Measurements from ENCODE around the gene LMF1. TPM values are rescaled to one million over a fixed set of nuclear protein-coding genes. Genes with fewer than 3 reads are reported as not detected.

Gene LMF1
- total and polyA plus RNA-seq, 2 of the 4 experiments (the other 2 are of a cell fraction): 7.7 to 13.1 TPM

DNA sequence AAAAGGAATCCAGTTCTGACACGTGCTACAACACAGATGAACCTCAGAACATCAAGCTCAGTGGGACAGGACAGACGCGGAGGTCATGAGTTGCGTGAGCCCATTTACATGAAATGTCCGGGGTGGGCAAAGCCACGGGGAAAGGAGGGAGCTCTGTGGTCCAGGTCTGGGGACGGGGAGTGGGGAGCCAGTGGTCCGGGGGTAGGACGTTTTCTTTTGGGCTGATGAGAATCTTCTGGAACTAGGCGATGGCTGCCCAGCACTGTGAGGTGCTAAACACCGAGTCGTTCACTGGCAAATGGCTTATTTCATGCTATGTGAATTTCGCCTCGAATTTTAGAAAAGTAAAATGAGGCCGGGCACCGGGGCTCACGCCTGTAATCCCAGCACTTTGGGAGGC is 2.6 kb upstream of the LMF1 start:
- Histone ChIP-seq H4K20me1 (ENCODE audit: insufficient read depth, low read length) (no peaks in the 10 kb centered on the region; the same call in 1 of the 2 replicates), H2AFZ (replicated peaks; ENCODE audit: low read length, poor library complexity) (no peak overlapping the region), H3K27me3 (ENCODE audit: control insufficient read depth, insufficient read depth, low read length) (peaks cover 50% of the 10 kb centered on the region), H3K23ac (ENCODE audit: low read depth, low read length) (no peak overlapping the region), H3K4me3 (ENCODE audit: insufficient read depth, low read depth, low read length) (no peak overlapping the region), H2BK120ac (ENCODE audit: low read depth, low read length) (no peak overlapping the region), H4K5ac (ENCODE audit: low read depth, low read length) (no peak overlapping the region), H3K56ac (ENCODE audit: extremely low read depth, insufficient read depth, low read length) (no peak overlapping the region), H2AK9ac (replicated peaks; ENCODE audit: low read depth, low read length, poor library complexity) (no peak overlapping the region), H3K9me3 (ENCODE audit: control insufficient read depth, insufficient read depth, low read length) (peaks cover 7% of the 10 kb centered on the region; the same call in 1 of the 2 replicates), H3K36me3 (ENCODE audit: control insufficient read depth, insufficient read depth, low read length) (no peaks in the 10 kb centered on the region), H4K8ac (ENCODE audit: low read depth in 2 of 2, low read length in 2 of 2) (no peak overlapping the region), H3K4me2 (ENCODE audit: low read depth, low read length) (no peak overlapping the region), H2BK5ac (ENCODE audit: low read depth, low read length, poor library complexity, severe bottlenecking) (no peak overlapping the region), H3K14ac (replicated peaks; ENCODE audit: low read depth, low read length) (no peak overlapping the region), H2AK5ac (ENCODE audit: low read depth, low read length) (no peak overlapping the region), H3K4ac (ENCODE audit: low read depth, low read length) (no peak overlapping the region), H3K27ac (ENCODE audit: insufficient read depth, low read length) (no peak overlapping the region), H3K18ac (ENCODE audit: low read depth, low read length) (no peak overlapping the region), H4K91ac (ENCODE audit: insufficient read depth, low read depth, low read length) (no peak overlapping the region), H3K9me1 (ENCODE audit: insufficient read depth, low read length) (peaks cover 7% of the 10 kb centered on the region), H3K4me1 (ENCODE audit: control insufficient read depth, insufficient read depth, low read length) (peaks cover 8% of the 10 kb centered on the region), H3K9ac (ENCODE audit: low read depth, low read length) (no peak overlapping the region), H3K79me1 (ENCODE audit: low read depth in 1 of 2, low read length in 2 of 2) (peaks cover 8 to 11% of the 10 kb centered on the region in 2 experiments), H2BK20ac (ENCODE audit: low read depth, low read length) (no peak overlapping the region), H2BK15ac (ENCODE audit: low read depth, low read length) (no peak overlapping the region)
- TF ChIP-seq SMC3 (IDR thresholded peaks at IDR 0.05; ENCODE audit: low read depth, low read length) (no peak), FOS (IDR thresholded peaks at IDR 0.05; ENCODE audit: low read depth, low read length) (no peak), RCOR1 (IDR thresholded peaks at IDR 0.05; ENCODE audit: insufficient replicate concordance, low read length) (no peak), MAZ (IDR thresholded peaks at IDR 0.05; ENCODE audit: borderline replicate concordance, low read depth, low read length) (no peak), BHLHE40 (IDR thresholded peaks at IDR 0.05; ENCODE audit: low read depth, low read length) (no peak), POLR2A (IDR thresholded peaks at IDR 0.05; ENCODE audit: low read depth, low read length) (no peak), MAFK (IDR thresholded peaks at IDR 0.05; ENCODE audit: low read depth, low read length) (no peak), NFE2L2 (IDR thresholded peaks at IDR 0.05; ENCODE audit: low read depth, low read length) (no peak), CEBPB (IDR thresholded peaks at IDR 0.05; ENCODE audit: low read depth, low read length) (no peak), RFX5 (IDR thresholded peaks at IDR 0.05; ENCODE audit: low read depth, low read length) (no peak), MXI1 (IDR thresholded peaks at IDR 0.05; ENCODE audit: borderline replicate concordance, low read depth, low read length) (no peak), RAD21 (IDR thresholded peaks at IDR 0.05; ENCODE audit: low read length) (no peak), CHD1 (IDR thresholded peaks at IDR 0.05; ENCODE audit: low read depth, low read length) (no peak)
- TF ChIP-seq, protein P1, sequence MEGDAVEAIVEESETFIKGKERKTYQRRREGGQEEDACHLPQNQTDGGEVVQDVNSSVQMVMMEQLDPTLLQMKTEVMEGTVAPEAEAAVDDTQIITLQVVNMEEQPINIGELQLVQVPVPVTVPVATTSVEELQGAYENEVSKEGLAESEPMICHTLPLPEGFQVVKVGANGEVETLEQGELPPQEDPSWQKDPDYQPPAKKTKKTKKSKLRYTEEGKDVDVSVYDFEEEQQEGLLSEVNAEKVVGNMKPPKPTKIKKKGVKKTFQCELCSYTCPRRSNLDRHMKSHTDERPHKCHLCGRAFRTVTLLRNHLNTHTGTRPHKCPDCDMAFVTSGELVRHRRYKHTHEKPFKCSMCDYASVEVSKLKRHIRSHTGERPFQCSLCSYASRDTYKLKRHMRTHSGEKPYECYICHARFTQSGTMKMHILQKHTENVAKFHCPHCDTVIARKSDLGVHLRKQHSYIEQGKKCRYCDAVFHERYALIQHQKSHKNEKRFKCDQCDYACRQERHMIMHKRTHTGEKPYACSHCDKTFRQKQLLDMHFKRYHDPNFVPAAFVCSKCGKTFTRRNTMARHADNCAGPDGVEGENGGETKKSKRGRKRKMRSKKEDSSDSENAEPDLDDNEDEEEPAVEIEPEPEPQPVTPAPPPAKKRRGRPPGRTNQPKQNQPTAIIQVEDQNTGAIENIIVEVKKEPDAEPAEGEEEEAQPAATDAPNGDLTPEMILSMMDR (conservative IDR thresholded peaks at IDR 0.05; ENCODE audit: low read depth, low read length): no peak
- TF ChIP-seq, protein P2, sequence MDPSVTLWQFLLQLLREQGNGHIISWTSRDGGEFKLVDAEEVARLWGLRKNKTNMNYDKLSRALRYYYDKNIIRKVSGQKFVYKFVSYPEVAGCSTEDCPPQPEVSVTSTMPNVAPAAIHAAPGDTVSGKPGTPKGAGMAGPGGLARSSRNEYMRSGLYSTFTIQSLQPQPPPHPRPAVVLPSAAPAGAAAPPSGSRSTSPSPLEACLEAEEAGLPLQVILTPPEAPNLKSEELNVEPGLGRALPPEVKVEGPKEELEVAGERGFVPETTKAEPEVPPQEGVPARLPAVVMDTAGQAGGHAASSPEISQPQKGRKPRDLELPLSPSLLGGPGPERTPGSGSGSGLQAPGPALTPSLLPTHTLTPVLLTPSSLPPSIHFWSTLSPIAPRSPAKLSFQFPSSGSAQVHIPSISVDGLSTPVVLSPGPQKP (IDR thresholded peaks at IDR 0.05; ENCODE audit: borderline replicate concordance, low read depth, low read length): no peak
- DNase-seq: no peak
- dilution Hi-C loops (cut with HindIII; ENCODE audit: low sequenced_read_pairs, unreplicated experiment): no loop called here
- no TSS peak for BruUV-seq (replicated peaks)
- ATAC-seq (ENCODE audit: low read depth): no peak
- intact Hi-C loops (cut with micrococcal nuclease): no loop called here
- ChIA-PET POLR2A (ENCODE audit: unreplicated experiment) (no interaction called here), CTCF (no interaction called here)
- in situ Hi-C loops (cut with MboI; ENCODE audit: low sequenced_read_pairs): no loop called here
- 71% methylated on average over 13 of the region's 17 CpGs; no CpG with 5 or more reads in 1 of the 2 experiments for WGBS, 2 experiments (ENCODE audit: extremely low coverage in 2 of 2, insufficient read length in 1 of 2)
